ENCODE data around the gene NBPF14. TPM values are rescaled to one million over a fixed set of nuclear protein-coding genes. Genes with fewer than 3 reads are reported as not detected.
"Not testable (repeated sequence)": the region's sequence is repeated elsewhere in the genome, so short reads cannot be mapped to it uniquely, and the experiment has no call there.

NBPF14 gene, protein sequence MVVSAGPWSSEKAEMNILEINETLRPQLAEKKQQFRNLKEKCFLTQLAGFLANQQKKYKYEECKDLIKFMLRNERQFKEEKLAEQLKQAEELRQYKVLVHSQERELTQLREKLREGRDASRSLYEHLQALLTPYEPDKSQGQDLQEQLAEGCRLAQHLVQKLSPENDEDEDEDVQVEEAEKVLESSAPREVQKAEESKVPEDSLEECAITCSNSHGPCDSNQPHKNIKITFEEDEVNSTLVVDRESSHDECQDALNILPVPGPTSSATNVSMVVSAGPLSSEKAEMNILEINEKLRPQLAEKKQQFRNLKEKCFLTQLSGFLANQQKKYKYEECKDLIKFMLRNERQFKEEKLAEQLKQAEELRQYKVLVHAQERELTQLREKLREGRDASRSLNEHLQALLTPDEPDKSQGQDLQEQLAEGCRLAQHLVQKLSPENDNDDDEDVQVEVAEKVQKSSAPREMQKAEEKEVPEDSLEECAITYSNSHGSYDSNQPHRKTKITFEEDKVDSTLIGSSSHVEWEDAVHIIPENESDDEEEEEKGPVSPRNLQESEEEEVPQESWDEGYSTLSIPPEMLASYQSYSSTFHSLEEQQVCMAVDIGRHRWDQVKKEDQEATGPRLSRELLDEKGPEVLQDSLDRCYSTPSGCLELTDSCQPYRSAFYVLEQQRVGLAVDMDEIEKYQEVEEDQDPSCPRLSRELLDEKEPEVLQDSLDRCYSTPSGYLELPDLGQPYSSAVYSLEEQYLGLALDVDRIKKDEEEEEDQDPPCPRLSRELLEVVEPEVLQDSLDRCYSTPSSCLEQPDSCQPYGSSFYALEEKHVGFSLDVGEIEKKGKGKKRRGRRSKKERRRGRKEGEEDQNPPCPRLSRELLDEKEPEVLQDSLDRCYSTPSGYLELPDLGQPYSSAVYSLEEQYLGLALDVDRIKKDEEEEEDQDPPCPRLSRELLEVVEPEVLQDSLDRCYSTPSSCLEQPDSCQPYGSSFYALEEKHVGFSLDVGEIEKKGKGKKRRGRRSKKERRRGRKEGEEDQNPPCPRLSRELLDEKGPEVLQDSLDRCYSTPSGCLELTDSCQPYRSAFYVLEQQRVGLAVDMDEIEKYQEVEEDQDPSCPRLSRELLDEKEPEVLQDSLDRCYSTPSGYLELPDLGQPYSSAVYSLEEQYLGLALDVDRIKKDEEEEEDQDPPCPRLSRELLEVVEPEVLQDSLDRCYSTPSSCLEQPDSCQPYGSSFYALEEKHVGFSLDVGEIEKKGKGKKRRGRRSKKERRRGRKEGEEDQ (N-terminal part only)
- polyA plus RNA-seq (2013, experiment 1 of 2) = 2.1 TPM
- polyA plus RNA-seq (2013, experiment 2 of 2) = 2.2 TPM

- not testable (repeated sequence) for H3K79me2 ChIP-seq (ENCODE audit: control insufficient read depth, insufficient read depth, low read length); H4K5ac ChIP-seq (ENCODE audit: low read length); H3K36me3 ChIP-seq (ENCODE audit: control insufficient read depth, insufficient read depth, low read length); H2BK5ac ChIP-seq (ENCODE audit: low read length); H4K8ac ChIP-seq (ENCODE audit: low read depth, low read length); DNase-seq; H3K27me3 ChIP-seq (ENCODE audit: insufficient read depth, low read length, poor library complexity); H3K4me3 ChIP-seq (ENCODE audit: low read length); H2AK5ac ChIP-seq (ENCODE audit: low read length); H3K4ac ChIP-seq (ENCODE audit: low read depth, low read length); H3K9ac ChIP-seq (ENCODE audit: low read length); H2BK15ac ChIP-seq (replicated peaks; ENCODE audit: low read depth); H2BK120ac ChIP-seq (ENCODE audit: low read depth, low read length); H3K56ac ChIP-seq (ENCODE audit: low read length); H3K23ac ChIP-seq (ENCODE audit: low read length); H3K27ac ChIP-seq (ENCODE audit: low read depth, low read length); H3K79me1 ChIP-seq (ENCODE audit: low read length); H3K18ac ChIP-seq (ENCODE audit: low read length); H3K4me1 ChIP-seq (ENCODE audit: control insufficient read depth, low read depth, low read length); H3K4me2 ChIP-seq (ENCODE audit: low read length)
- WGBS (ENCODE audit: extremely low coverage, insufficient coverage, low lambda C conversion rate) = no CpG with 5 or more reads among the region's 5 CpGs
Measured at GRCh38 chr1:148595911-148596310, at the start of gene NBPF14. Gene NBPF14 (minus strand): TSS chr1:148596011. CDS start chr1:148595717, 294 bp downstream.

- not testable (repeated sequence) for H3K56ac ChIP-seq (ENCODE audit: low read length); H3K27ac ChIP-seq (ENCODE audit: low read depth, low read length); H3K23ac ChIP-seq (ENCODE audit: low read length); DNase-seq; H3K79me2 ChIP-seq (ENCODE audit: control insufficient read depth, insufficient read depth, low read length); H4K8ac ChIP-seq (ENCODE audit: low read depth, low read length); H2BK5ac ChIP-seq (ENCODE audit: low read length); H2AK5ac ChIP-seq (ENCODE audit: low read length); H3K9ac ChIP-seq (ENCODE audit: low read length); H3K18ac ChIP-seq (ENCODE audit: low read length); H2BK120ac ChIP-seq (ENCODE audit: low read depth, low read length); H3K4ac ChIP-seq (ENCODE audit: low read depth, low read length); H3K36me3 ChIP-seq (ENCODE audit: control insufficient read depth, insufficient read depth, low read length); H3K4me2 ChIP-seq (ENCODE audit: low read length); H3K4me1 ChIP-seq (ENCODE audit: control insufficient read depth, low read depth, low read length); H3K27me3 ChIP-seq (ENCODE audit: insufficient read depth, low read length, poor library complexity); H4K5ac ChIP-seq (ENCODE audit: low read length); H3K79me1 ChIP-seq (ENCODE audit: low read length); H3K4me3 ChIP-seq (ENCODE audit: low read length); H2BK15ac ChIP-seq (replicated peaks; ENCODE audit: low read depth)
- no CpG with 5 or more reads among the region's 6 CpGs for WGBS (ENCODE audit: extremely low coverage, insufficient coverage, low lambda C conversion rate)
Measured at GRCh38 chr1:148625451-148625850, 29.6 kb upstream of the NBPF14 start.

DNA sequence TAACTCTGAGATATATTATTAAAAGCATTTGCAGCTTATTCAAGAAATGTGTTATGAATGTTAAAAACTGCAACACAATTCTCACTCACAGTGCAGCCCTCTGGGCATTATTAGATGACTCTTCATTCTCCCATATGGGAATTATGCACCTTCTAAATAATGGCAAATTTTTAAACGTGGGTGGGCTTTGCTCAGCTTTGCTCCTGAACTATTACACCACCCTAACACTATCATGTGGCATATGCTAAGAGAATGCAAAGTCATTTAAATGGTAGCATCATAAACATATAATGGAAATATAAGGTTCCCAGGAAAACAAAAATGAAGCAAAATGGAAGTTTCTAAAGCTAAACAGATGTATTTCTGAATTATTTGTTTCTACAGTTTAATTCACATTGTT lies 22.4 kb upstream of the NBPF14 start:
- H3K79me2 ChIP-seq (ENCODE audit: control insufficient read depth, insufficient read depth, low read length); H3K4me2 ChIP-seq (ENCODE audit: low read length); H3K4me1 ChIP-seq (ENCODE audit: control insufficient read depth, low read depth, low read length); H3K36me3 ChIP-seq (ENCODE audit: control insufficient read depth, insufficient read depth, low read length); H3K18ac ChIP-seq (ENCODE audit: low read length); H4K8ac ChIP-seq (ENCODE audit: low read depth, low read length); H3K79me1 ChIP-seq (ENCODE audit: low read length); H3K56ac ChIP-seq (ENCODE audit: low read length); H3K27ac ChIP-seq (ENCODE audit: low read depth, low read length); H3K4ac ChIP-seq (ENCODE audit: low read depth, low read length); H4K5ac ChIP-seq (ENCODE audit: low read length); H3K4me3 ChIP-seq (ENCODE audit: low read length); H2BK5ac ChIP-seq (ENCODE audit: low read length); H3K23ac ChIP-seq (ENCODE audit: low read length); H2AK5ac ChIP-seq (ENCODE audit: low read length); H2BK120ac ChIP-seq (ENCODE audit: low read depth, low read length); H3K27me3 ChIP-seq (ENCODE audit: insufficient read depth, low read length, poor library complexity); DNase-seq; H2BK15ac ChIP-seq (replicated peaks; ENCODE audit: low read depth); H3K9ac ChIP-seq (ENCODE audit: low read length): not testable (repeated sequence)
- no CpG with 5 or more reads among the region's 1 CpG for whole genome bisulfite sequencing (ENCODE audit: extremely low coverage, insufficient coverage, low lambda C conversion rate)

DNA sequence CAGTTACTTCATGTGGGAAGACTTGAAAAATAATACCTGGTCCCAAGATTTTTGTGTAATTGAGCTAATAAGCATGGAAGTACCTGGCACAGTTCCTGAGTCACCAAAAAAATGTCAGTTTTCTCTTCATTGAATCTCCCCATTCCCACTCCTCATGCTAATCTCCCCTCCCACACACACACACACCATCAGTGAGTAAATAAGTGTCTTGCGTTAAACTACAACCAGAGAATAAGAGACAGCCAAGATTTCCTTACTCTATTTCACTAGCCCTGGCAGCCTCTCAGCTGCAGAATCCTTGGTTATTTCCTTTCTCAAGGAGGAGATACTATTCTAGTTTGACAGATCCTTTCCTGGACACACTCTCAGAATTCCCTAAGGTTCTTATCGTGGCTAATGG lies 9.5 kb upstream of the NBPF14 start:
- H3K4me1 ChIP-seq (ENCODE audit: control insufficient read depth, low read depth, low read length); H3K79me1 ChIP-seq (ENCODE audit: low read length); H3K23ac ChIP-seq (ENCODE audit: low read length); H2BK120ac ChIP-seq (ENCODE audit: low read depth, low read length); H4K5ac ChIP-seq (ENCODE audit: low read length); H2AK5ac ChIP-seq (ENCODE audit: low read length); H3K9ac ChIP-seq (ENCODE audit: low read length); H3K36me3 ChIP-seq (ENCODE audit: control insufficient read depth, insufficient read depth, low read length); H3K27me3 ChIP-seq (ENCODE audit: insufficient read depth, low read length, poor library complexity); H3K18ac ChIP-seq (ENCODE audit: low read length); H2BK15ac ChIP-seq (replicated peaks; ENCODE audit: low read depth); H3K56ac ChIP-seq (ENCODE audit: low read length); H3K27ac ChIP-seq (ENCODE audit: low read depth, low read length); H3K4ac ChIP-seq (ENCODE audit: low read depth, low read length); DNase-seq; H2BK5ac ChIP-seq (ENCODE audit: low read length); H3K79me2 ChIP-seq (ENCODE audit: control insufficient read depth, insufficient read depth, low read length); H3K4me3 ChIP-seq (ENCODE audit: low read length); H4K8ac ChIP-seq (ENCODE audit: low read depth, low read length); H3K4me2 ChIP-seq (ENCODE audit: low read length): not testable (repeated sequence)
- WGBS (ENCODE audit: extremely low coverage, insufficient coverage, low lambda C conversion rate) = no CpG with 5 or more reads among the region's 2 CpGs

GRCh38 chr1:148595360-148595759 lies 451 bp downstream of the NBPF14 start:
- H3K4ac ChIP-seq (ENCODE audit: low read depth, low read length); H3K18ac ChIP-seq (ENCODE audit: low read length); H2AK5ac ChIP-seq (ENCODE audit: low read length); H3K36me3 ChIP-seq (ENCODE audit: control insufficient read depth, insufficient read depth, low read length); H3K4me1 ChIP-seq (ENCODE audit: control insufficient read depth, low read depth, low read length); H3K56ac ChIP-seq (ENCODE audit: low read length); H3K9ac ChIP-seq (ENCODE audit: low read length); H2BK15ac ChIP-seq (replicated peaks; ENCODE audit: low read depth); H3K79me1 ChIP-seq (ENCODE audit: low read length); H3K4me3 ChIP-seq (ENCODE audit: low read length); H3K79me2 ChIP-seq (ENCODE audit: control insufficient read depth, insufficient read depth, low read length); H2BK120ac ChIP-seq (ENCODE audit: low read depth, low read length); H3K27ac ChIP-seq (ENCODE audit: low read depth, low read length); DNase-seq; H4K8ac ChIP-seq (ENCODE audit: low read depth, low read length); H4K5ac ChIP-seq (ENCODE audit: low read length); H2BK5ac ChIP-seq (ENCODE audit: low read length); H3K23ac ChIP-seq (ENCODE audit: low read length); H3K27me3 ChIP-seq (ENCODE audit: insufficient read depth, low read length, poor library complexity); H3K4me2 ChIP-seq (ENCODE audit: low read length): not testable (repeated sequence)
- no CpG with 5 or more reads among the region's 5 CpGs for WGBS (ENCODE audit: extremely low coverage, insufficient coverage, low lambda C conversion rate)
